HFFc6 (cell line): ENCODE measurements around the gene PGM2L1. TPM values are rescaled to one million over a fixed set of nuclear protein-coding genes. Genes with fewer than 3 reads are reported as not detected.

Source experiments
- DNase-seq: peaks from one replicate; pipeline ENCODE4 v3.0.0-alpha.2; 2018
- H3K27ac Mint-ChIP-seq: 2 replicates; pipeline ENCODE4 v1.8.0; 2020; ENCODE audit warnings: mild to moderate bottlenecking, mixed read lengths
- H3K27me3 Mint-ChIP-seq: 2 replicates; pipeline ENCODE4 v1.8.0; 2021; ENCODE audit warnings: mild to moderate bottlenecking, moderate library complexity, mixed read lengths; ENCODE audit not compliant: insufficient read depth
- H3K36me3 Mint-ChIP-seq: 2 replicates; pipeline ENCODE4 v1.8.0; 2021; ENCODE audit warnings: low read depth, mixed read lengths
- H3K4me1 Mint-ChIP-seq: 2 replicates; pipeline ENCODE4 v1.8.0; 2020; ENCODE audit warnings: low read depth, mixed read lengths
- H3K4me3 Mint-ChIP-seq: 2 replicates; pipeline ENCODE4 v1.8.0; 2020; ENCODE audit warnings: mild to moderate bottlenecking, moderate library complexity, mixed read lengths
- H3K9me3 Mint-ChIP-seq: 2 replicates; pipeline ENCODE4 v1.8.0; 2020; ENCODE audit warnings: mild to moderate bottlenecking, mixed read lengths
- total RNA-seq, 6 experiments: library from RNA; stranded (reverse); fragmentation: NEBNext Ultra II Directional; extraction: Animal tissue kit (Norgen Biotek cat#: 25700); gene quantifications; 2 replicates in 1 of 6; 3 replicates in 5 of 6; pipeline ENCODE4 v1.2.3, GENCODE V29; 2021
- TF ChIP-seq, protein P1 (sequence below): fragments of 200-600 bp; sonication (generic); IDR thresholded peaks from 2 replicates; pipeline ENCODE4 v1.5.0; 2021; ENCODE audit warnings: antibody characterized with exemption, mild to moderate bottlenecking

Gene PGM2L1
- total RNA-seq, 6 experiments from 2014 or later: 1.2 to 3.2 (median 1.6) TPM

DNA sequence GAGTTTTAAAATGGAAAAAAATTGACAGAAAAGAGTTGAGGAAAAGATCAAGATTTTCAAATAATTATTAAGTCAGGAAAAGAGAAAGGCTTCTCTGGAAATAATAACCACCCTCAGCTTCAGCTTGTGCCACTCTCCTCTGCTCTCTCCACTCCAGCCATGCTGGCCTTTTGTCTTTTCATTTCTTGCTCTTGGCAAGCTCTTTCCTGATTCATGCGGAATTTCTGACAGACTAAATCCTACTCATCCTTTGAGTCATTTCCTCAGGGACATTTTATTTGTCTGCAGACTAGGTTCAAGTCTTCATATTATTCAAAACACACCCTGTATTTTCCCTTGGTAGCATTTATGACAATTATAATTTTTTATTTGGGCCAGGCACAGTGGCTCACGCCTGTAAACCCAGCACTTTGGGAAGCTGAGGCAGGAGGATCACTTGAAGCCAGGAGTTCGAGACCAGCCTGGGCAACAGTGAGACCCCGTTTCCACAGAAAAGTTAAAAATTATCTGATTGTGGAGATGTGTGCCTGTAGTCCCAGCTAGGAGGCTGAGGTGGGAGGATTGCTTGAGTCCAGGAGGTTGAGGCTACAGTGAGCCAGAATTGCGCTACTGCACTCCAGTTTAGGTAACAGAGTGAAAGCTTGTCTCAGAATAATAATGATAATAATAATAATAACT, 79.0 kb downstream of the PGM2L1 start:
- H3K27ac Mint-ChIP-seq: peak overlapping the region; percentile 86
- peak; percentile 93 for DNase-seq
- peaks cover 58% of the 10 kb centered on the region for H3K4me1 Mint-ChIP-seq
- H3K27me3 Mint-ChIP-seq: no peaks in the 10 kb centered on the region; the same call in 1 of the 2 replicates
- peak overlapping the region; percentile 60 for H3K4me3 Mint-ChIP-seq
- peaks cover 23% of the 10 kb centered on the region for H3K36me3 Mint-ChIP-seq
- peaks cover 22% of the 10 kb centered on the region for H3K9me3 Mint-ChIP-seq
- TF ChIP-seq, protein P1, sequence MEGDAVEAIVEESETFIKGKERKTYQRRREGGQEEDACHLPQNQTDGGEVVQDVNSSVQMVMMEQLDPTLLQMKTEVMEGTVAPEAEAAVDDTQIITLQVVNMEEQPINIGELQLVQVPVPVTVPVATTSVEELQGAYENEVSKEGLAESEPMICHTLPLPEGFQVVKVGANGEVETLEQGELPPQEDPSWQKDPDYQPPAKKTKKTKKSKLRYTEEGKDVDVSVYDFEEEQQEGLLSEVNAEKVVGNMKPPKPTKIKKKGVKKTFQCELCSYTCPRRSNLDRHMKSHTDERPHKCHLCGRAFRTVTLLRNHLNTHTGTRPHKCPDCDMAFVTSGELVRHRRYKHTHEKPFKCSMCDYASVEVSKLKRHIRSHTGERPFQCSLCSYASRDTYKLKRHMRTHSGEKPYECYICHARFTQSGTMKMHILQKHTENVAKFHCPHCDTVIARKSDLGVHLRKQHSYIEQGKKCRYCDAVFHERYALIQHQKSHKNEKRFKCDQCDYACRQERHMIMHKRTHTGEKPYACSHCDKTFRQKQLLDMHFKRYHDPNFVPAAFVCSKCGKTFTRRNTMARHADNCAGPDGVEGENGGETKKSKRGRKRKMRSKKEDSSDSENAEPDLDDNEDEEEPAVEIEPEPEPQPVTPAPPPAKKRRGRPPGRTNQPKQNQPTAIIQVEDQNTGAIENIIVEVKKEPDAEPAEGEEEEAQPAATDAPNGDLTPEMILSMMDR: no peak

- DNase-seq: peak; percentile 27
- Mint-ChIP-seq H3K27me3 (no peaks in the 10 kb centered on the region; the same call in 1 of the 2 replicates), H3K9me3 (peaks cover 22% of the 10 kb centered on the region), H3K36me3 (peaks cover 23% of the 10 kb centered on the region), H3K4me3 (peak overlapping the region; percentile 43), H3K4me1 (peaks cover 58% of the 10 kb centered on the region), H3K27ac (peak overlapping the region; percentile 86)
- TF ChIP-seq, protein P1: peak; percentile 28
These were observed 79.8 kb downstream of the PGM2L1 start for GRCh38 chr11:74318241-74318932.

DNA sequence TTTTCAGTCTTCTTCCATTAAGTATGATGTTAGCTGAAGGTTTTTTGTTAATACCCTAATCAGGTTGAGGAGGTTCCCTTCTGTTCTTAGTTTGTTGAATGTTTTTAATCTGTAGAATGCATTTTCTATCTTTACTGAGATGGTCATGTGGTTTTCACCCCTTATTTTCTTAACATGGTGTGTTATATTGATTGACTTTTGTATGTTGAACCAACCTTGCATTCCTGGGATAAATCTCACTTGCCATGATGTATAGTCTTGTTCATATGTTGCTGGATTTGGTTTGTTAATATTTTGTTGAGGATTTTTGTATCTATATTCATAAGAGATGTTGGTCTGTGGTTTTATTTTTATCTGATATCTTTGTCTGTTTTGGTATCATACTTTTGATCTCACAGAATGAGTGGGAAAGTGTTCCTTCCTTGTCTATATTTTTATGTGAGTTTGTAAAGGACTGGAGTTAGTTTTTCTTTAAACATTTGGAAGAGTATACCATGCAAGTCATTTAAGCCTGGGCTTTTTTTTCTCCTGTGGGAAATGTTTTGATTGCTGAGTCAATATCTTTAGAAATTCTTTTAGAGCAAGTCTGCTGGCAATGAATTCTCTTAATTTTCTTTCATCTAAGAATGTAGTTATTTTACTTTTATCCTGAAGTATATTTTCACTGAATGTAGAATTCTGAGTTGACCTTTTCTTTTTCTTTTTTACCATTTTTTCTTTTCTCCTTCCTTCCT, 81.3 kb downstream of the PGM2L1 start:
- peaks cover 23% of the 10 kb centered on the region for H3K36me3 Mint-ChIP-seq
- peaks cover 48% of the 10 kb centered on the region for H3K4me1 Mint-ChIP-seq
- peaks cover 22% of the 10 kb centered on the region for H3K9me3 Mint-ChIP-seq
- no peaks in the 10 kb centered on the region; the same call in 1 of the 2 replicates for H3K27me3 Mint-ChIP-seq
- H3K27ac Mint-ChIP-seq: peak overlapping the region; percentile 86
- TF ChIP-seq, protein P1: no peak
- DNase-seq: peak; percentile 48
- no peak overlapping the region for H3K4me3 Mint-ChIP-seq

- Mint-ChIP-seq H3K4me3 (no peak overlapping the region), H3K4me1 (peaks cover 8% of the 10 kb centered on the region), H3K36me3 (peaks cover 15% of the 10 kb centered on the region), H3K9me3 (peaks cover 14% of the 10 kb centered on the region), H3K27me3 (no peaks in the 10 kb centered on the region), H3K27ac (no peak overlapping the region)
- TF ChIP-seq, protein P1: no peak
- DNase-seq: no peak
These were observed 85.9 kb downstream of the PGM2L1 start for GRCh38 chr11:74312326-74312725.

GRCh38 chr11:74311352-74311926, 86.8 kb downstream of the PGM2L1 start, which contains the start of gene P4HA3:
TSS of gene P4HA3 (minus strand) at chr11:74311640. CDS start at chr11:74311611, 29 bp downstream.
- H3K36me3 Mint-ChIP-seq: peaks cover 7% of the 10 kb centered on the region
- H3K27me3 Mint-ChIP-seq: no peaks in the 10 kb centered on the region
- no peak for DNase-seq
- H3K27ac Mint-ChIP-seq: no peak within 1 kb of the TSS
- peaks cover 5% of the 10 kb centered on the region for H3K9me3 Mint-ChIP-seq
- no peaks in the 10 kb centered on the region for H3K4me1 Mint-ChIP-seq
- TF ChIP-seq, protein P1: peak; percentile 22; the same call in 1 of the 2 replicates
- H3K4me3 Mint-ChIP-seq: peak within 1 kb of the TSS; percentile 44
